Measurements from ENCODE around the gene OTOGL. TPM values are rescaled to one million over a fixed set of nuclear protein-coding genes. Genes with fewer than 3 reads are reported as not detected.

OTOGL gene
- total RNA-seq, 2 experiments from 2014 or later, result not detected

DNA sequence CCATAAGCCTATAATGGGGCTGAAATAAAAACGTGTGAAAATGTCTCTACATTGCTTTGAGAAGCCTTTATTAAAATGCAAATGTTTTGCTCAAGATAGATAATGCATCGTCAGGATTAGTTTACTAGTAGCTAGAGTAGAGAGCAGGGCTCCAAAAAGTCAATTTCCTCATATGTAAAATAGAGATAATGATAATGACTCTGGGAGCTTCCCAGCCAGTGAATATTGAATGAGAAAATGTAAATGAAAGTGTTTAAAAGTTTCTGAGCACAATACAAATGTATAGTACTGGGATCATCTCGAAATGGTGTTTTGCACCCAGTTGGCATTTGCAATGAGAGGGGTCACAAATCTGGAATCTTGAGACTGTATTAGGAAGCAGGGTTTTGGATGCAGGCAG lies 135.3 kb downstream of the OTOGL start:
- Histone ChIP-seq H3K9me2 (ENCODE audit: insufficient read depth, low read length) (no peaks in the 10 kb centered on the region), H4K20me1 (ENCODE audit: insufficient read depth, low read length) (no peaks in the 10 kb centered on the region), H3K4me1 (ENCODE audit: insufficient read depth, low read length, poor library complexity, severe bottlenecking) (no peaks in the 10 kb centered on the region), H3K27ac (ENCODE audit: low read depth, low read length, poor library complexity, severe bottlenecking) (no peak overlapping the region), H2AFZ (ENCODE audit: low read length) (no peak overlapping the region), H3K4me3 (ENCODE audit: low read depth, low read length, poor library complexity, severe bottlenecking) (no peak overlapping the region), H3K36me3 (ENCODE audit: insufficient read depth, low read length) (no peaks in the 10 kb centered on the region), H3K79me2 (ENCODE audit: insufficient read depth, low read depth, low read length) (no peaks in the 10 kb centered on the region), H3K9me3 (ENCODE audit: low read length) (no peaks in the 10 kb centered on the region), H3K4me2 (ENCODE audit: low read length) (no peak overlapping the region)
- no peak for DNase-seq (ENCODE audit: low spot score)
- intact Hi-C loops (cut with micrococcal nuclease; ENCODE audit: unreplicated experiment), result no loop called here
- TF ChIP-seq, protein P1, sequence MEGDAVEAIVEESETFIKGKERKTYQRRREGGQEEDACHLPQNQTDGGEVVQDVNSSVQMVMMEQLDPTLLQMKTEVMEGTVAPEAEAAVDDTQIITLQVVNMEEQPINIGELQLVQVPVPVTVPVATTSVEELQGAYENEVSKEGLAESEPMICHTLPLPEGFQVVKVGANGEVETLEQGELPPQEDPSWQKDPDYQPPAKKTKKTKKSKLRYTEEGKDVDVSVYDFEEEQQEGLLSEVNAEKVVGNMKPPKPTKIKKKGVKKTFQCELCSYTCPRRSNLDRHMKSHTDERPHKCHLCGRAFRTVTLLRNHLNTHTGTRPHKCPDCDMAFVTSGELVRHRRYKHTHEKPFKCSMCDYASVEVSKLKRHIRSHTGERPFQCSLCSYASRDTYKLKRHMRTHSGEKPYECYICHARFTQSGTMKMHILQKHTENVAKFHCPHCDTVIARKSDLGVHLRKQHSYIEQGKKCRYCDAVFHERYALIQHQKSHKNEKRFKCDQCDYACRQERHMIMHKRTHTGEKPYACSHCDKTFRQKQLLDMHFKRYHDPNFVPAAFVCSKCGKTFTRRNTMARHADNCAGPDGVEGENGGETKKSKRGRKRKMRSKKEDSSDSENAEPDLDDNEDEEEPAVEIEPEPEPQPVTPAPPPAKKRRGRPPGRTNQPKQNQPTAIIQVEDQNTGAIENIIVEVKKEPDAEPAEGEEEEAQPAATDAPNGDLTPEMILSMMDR (conservative IDR thresholded peaks at IDR 0.05; ENCODE audit: low read length), result no peak
- TF ChIP-seq EZH2phosphoT487 (IDR thresholded peaks at IDR 0.05; ENCODE audit: borderline replicate concordance, low read depth, low read length), result no peak
- CTCF ChIA-PET (ENCODE audit: unreplicated experiment), result no interaction called here
- POLR2A ChIA-PET, result no interaction called here
- no TSS peak for BruUV-seq (replicated peaks)

- Histone ChIP-seq H3K36me3 (ENCODE audit: insufficient read depth, low read length) (no peaks in the 10 kb centered on the region), H3K27ac (ENCODE audit: low read depth, low read length, poor library complexity, severe bottlenecking) (no peak overlapping the region), H3K79me2 (ENCODE audit: insufficient read depth, low read depth, low read length) (no peaks in the 10 kb centered on the region), H3K9me2 (ENCODE audit: insufficient read depth, low read length) (no peaks in the 10 kb centered on the region), H3K4me3 (ENCODE audit: low read depth, low read length, poor library complexity, severe bottlenecking) (no peak overlapping the region), H3K4me1 (ENCODE audit: insufficient read depth, low read length, poor library complexity, severe bottlenecking) (no peaks in the 10 kb centered on the region), H3K9me3 (ENCODE audit: low read length) (no peaks in the 10 kb centered on the region), H4K20me1 (ENCODE audit: insufficient read depth, low read length) (no peaks in the 10 kb centered on the region), H3K4me2 (ENCODE audit: low read length) (no peak overlapping the region), H2AFZ (ENCODE audit: low read length) (no peak overlapping the region)
- intact Hi-C loops (cut with micrococcal nuclease; ENCODE audit: unreplicated experiment), result no loop called here
- DNase-seq (ENCODE audit: low spot score), result no peak
- ChIA-PET CTCF (ENCODE audit: unreplicated experiment) (no interaction called here), POLR2A (interaction anchor here (0.5 to 0.6 kb wide), 2 partner anchors 41 to 130 kb away, joined by 3 read pairs; no protein-coding TSS in a partner anchor)
- TF ChIP-seq, protein P1 (conservative IDR thresholded peaks at IDR 0.05; ENCODE audit: low read length), result no peak
- BruUV-seq (replicated peaks), result no TSS peak
Measured at GRCh38 chr12:80235944-80236343, 136.6 kb downstream of the OTOGL start.

DNA sequence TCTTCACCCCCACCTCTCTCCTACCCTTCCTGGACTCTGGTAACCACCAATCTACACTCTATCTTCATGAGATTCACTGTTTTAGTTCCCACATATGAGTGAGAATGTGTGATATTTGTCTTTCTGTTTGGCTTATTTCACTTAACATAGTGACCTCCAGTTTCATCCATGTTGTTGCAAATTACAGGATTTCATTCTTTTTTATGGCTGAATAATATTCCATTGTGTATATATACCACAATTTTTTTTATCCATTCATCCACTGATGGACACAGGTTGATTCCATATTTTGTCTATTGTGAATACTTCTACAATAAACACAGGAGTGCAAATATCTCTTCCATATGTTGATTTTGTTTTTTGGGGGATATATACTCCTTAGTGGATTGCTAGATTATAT lies 140.5 kb downstream of the OTOGL start:
- no TSS peak for BruUV-seq (replicated peaks)
- no peak for DNase-seq (ENCODE audit: low spot score)
- TF ChIP-seq, protein P1 (conservative IDR thresholded peaks at IDR 0.05; ENCODE audit: low read length), result no peak
- no peak for TF ChIP-seq EZH2phosphoT487 (IDR thresholded peaks at IDR 0.05; ENCODE audit: borderline replicate concordance, low read depth, low read length)
- no peaks in the 10 kb centered on the region for H3K4me1 ChIP-seq (ENCODE audit: insufficient read depth, low read length, poor library complexity, severe bottlenecking)
- no peaks in the 10 kb centered on the region for H4K20me1 ChIP-seq (ENCODE audit: insufficient read depth, low read length)
- no peak overlapping the region for H3K27ac ChIP-seq (ENCODE audit: low read depth, low read length, poor library complexity, severe bottlenecking)
- no peak overlapping the region for H2AFZ ChIP-seq (ENCODE audit: low read length)
- no peak overlapping the region for H3K4me3 ChIP-seq (ENCODE audit: low read depth, low read length, poor library complexity, severe bottlenecking)
- no peaks in the 10 kb centered on the region for H3K9me3 ChIP-seq (ENCODE audit: low read length)
- POLR2A ChIA-PET, result no interaction called here
- intact Hi-C loops (cut with micrococcal nuclease; ENCODE audit: unreplicated experiment), result no loop called here
- no peak overlapping the region for H3K4me2 ChIP-seq (ENCODE audit: low read length)
- no peaks in the 10 kb centered on the region for H3K79me2 ChIP-seq (ENCODE audit: insufficient read depth, low read depth, low read length)
- no peaks in the 10 kb centered on the region for H3K9me2 ChIP-seq (ENCODE audit: insufficient read depth, low read length)
- H3K36me3 ChIP-seq (ENCODE audit: insufficient read depth, low read length), result no peaks in the 10 kb centered on the region
- CTCF ChIA-PET (ENCODE audit: unreplicated experiment), result no interaction called here
